Stimulated activated CD4-positive, alpha-beta T cell treated with anti-CD3 and anti-CD28 coated beads, Interleukin-1b, Interleukin-23, amount 100 ng/mL, for 24 hours (primary cell): Measurements from ENCODE around the gene KRTAP10-4.
"Not testable (repeated sequence)": the region's sequence is repeated elsewhere in the genome, so short reads cannot be mapped to it uniquely, and the experiment has no call there.

ENCODE experiments used
- DNase-seq, 4 experiments: peaks; one replicate each; pipeline ENCODE4 v3.0.0-alpha.2; 2020; ENCODE audit warnings: low read depth in 4 of 4, low spot score in 1 of 4

The KRTAP10-4 gene, protein sequence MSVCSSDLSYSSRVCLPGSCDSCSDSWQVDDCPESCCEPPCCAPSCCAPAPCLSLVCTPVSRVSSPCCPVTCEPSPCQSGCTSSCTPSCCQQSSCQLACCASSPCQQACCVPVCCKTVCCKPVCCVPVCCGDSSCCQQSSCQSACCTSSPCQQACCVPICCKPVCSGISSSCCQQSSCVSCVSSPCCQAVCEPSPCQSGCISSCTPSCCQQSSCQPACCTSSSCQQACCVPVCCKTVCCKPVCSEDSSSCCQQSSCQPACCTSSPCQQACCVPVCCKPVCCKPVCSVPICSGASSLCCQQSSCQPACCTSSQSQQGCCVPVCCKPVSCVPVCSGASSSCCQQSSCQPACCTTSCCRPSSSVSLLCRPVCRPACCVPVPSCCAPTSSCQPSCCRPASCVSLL

GRCh38 chr21:44573630-44574456 is at the start of gene KRTAP10-4:
TSS of gene KRTAP10-4 (plus strand) at chr21:44573729. CDS start at chr21:44573759, 30 bp downstream.
- not testable (repeated sequence) for DNase-seq

DNA sequence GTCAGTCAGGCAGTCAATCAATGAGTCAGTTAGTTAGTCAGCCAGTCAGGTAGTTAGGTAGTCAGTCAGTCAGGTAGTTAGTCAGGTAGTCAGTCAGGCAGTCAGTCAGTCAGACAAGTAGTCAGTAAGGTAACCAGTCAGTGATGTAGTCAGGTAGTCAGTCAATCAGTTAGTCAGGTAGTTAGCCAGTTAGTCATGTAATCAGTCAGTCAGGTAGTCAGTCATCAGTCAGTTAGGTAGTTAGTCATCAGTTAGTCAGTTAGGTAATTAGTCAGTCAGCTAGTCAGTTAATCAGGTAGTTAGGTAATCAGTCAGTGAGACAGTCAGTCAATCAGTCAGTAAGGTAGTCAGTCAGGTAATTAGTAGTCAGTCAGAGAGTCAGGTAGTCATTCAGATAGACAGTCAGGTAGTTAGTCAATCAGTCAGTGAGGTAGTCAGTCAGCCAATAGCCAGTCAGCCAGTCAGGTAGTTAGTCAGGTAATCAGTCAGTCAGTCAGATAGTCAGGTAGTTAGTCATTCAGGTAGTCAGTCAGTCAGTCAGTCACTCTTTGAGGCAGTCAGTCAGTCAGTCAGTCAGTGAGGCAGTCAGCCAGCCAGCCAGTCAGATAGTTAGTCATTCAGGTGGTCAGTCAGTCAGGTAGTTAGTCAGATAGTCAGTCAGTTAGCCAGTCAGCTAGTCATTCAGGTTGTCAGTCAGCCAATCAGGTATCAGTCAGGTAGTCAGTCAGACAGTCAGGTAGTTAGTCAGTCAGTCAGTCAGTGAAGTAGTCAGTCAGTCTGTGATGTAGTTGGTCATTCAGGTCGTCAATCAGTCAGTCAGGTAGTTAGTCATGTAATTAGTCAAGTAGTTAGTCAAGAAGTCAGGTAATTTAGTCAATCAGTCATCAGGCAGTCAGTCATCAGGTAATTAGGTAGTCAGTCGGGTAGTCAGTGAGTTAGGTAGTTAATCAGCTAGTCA is 48.8 kb upstream of the KRTAP10-4 start:
- DNase-seq = no peak

DNA sequence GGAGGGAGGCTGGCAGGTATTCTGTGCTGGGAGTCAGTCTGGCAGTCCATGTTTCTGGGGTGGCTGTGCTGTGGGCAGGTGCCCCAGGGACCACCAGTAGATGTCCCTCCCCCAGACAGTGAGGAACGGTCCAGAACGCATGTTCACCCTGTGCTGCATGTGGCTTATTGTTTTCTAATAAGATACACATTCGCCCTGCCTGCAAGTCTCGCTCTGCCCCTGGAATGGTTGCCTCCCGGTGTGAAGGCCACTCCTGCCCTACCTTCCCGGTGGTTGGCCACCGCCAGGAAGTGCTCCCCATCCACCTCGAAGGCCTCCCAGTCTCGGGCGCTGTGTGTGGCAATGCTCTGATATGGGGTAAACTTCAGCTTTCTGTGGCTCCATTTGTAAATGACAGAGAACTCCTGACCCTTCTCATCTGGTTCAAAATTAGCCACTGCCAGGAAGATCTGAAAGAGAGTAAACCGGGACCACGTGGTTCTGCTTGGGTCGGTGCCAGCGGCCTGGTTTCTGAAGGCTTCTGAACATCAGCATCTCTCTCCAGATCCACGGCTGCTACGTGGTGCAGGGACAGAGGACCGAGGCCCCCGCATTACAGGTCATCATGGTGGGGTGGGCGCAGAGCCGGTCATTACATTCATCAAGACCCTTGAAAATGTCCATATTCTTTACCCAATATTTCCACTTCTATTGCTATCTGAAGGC is 48.0 kb upstream of the KRTAP10-4 start:
- DNase-seq = no peak

DNA sequence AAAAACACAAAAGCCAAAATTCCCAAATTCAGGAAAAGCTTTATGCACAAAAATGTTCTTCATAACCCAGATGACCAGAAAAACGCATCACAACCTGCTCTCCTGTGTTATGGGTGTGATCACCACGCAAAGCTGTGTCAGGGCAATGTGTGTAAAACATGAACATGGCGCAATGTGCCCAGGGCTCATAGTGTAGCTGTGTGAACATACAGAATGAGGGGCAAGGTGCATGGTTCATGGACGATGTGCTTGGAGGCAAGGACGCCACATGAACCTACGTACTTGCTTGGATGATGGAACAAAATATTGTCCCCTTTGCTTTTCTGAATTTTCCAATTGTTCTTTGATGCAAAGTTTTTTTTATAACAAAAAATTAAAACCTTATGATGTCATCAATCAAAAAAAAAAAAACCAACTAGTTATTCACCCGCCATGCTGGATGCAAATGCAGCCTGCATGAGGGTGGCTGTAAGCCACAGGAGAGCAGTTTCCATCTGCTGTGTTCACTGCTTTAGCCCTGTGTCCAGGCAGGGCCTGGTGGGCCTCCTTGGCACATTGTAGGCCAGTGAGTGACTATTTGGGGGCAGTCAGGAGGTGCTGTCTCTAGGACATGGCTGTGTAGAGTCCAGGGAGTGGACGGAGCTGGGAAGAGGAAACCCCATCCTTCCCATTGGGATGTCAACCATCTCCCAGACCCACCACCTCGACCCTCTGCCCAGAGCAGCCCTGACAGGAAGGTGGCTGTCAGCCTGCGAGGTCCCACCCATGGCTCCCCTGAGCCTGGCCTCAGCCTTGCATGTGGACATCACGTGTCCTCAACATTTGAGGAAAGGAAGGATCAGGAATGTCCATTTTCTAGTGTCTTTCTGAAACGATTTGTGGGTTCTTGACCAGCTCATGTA is 47.2 kb upstream of the KRTAP10-4 start:
- no peak for DNase-seq

GRCh38 chr21:44527156-44527982 is 46.2 kb upstream of the KRTAP10-4 start:
- DNase-seq = no peak

DNA sequence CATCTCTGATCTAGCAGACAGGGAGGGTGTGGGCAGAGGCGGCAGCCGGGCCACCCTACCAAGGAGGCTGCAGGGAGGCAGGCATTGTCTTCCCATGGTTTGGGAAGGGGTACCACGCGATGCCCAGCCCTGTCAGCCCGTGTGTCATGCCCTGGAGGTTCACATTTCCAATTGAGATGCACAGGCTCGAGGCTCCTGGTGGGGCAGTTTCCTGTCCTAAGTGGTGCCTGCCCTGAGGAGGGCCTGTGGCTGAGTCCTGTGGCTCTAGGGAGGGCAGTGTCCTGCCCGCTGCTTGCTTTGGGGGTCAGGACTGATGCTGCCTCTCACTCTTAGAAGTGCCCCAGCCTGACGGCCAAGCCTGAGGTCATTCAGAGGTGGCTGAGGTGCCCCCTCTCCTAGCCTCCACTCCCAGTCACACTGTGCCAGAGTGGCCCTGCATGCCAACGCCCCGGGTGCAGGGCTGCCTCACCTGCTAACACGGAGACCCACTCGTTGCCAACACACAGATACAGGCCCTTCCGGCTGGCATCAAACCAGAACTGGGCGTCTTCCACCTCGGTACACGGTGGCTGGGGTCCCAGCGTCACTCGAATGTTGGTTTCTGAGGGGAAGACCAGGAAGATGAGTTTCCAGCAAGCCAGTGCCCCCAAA is 45.4 kb upstream of the KRTAP10-4 start:
- DNase-seq = no peak

- DNase-seq = no peak
Measured at GRCh38 chr21:44528634-44528995, 44.9 kb upstream of the KRTAP10-4 start.

DNA sequence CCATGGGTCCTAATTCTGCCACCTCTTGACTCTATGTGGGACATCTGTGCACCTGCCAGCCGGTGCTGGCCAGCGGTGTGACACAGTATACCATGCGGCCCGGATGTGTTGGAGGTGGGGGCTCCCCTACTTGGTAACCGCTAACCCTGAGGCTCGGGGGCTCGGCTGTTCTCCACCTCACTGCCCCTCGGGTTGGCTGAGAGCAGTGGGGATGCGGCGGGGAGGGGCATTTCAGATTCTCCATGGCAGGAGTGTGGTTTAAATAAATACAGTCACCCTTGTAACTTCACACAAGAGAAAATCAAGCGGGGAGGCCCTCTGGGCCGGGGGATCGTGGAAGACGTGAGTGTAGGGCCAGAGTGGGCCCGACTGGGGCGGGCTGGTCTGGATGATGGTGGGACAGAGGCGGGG is 44.5 kb upstream of the KRTAP10-4 start:
- DNase-seq = no peak

- no peak for DNase-seq
Measured at GRCh38 chr21:44529503-44530125, 43.9 kb upstream of the KRTAP10-4 start.

- DNase-seq = no peak
Measured at GRCh38 chr21:44530221-44530902, 43.2 kb upstream of the KRTAP10-4 start.

GRCh38 chr21:44530903-44531605 is 42.5 kb upstream of the KRTAP10-4 start:
- DNase-seq = no peak

DNA sequence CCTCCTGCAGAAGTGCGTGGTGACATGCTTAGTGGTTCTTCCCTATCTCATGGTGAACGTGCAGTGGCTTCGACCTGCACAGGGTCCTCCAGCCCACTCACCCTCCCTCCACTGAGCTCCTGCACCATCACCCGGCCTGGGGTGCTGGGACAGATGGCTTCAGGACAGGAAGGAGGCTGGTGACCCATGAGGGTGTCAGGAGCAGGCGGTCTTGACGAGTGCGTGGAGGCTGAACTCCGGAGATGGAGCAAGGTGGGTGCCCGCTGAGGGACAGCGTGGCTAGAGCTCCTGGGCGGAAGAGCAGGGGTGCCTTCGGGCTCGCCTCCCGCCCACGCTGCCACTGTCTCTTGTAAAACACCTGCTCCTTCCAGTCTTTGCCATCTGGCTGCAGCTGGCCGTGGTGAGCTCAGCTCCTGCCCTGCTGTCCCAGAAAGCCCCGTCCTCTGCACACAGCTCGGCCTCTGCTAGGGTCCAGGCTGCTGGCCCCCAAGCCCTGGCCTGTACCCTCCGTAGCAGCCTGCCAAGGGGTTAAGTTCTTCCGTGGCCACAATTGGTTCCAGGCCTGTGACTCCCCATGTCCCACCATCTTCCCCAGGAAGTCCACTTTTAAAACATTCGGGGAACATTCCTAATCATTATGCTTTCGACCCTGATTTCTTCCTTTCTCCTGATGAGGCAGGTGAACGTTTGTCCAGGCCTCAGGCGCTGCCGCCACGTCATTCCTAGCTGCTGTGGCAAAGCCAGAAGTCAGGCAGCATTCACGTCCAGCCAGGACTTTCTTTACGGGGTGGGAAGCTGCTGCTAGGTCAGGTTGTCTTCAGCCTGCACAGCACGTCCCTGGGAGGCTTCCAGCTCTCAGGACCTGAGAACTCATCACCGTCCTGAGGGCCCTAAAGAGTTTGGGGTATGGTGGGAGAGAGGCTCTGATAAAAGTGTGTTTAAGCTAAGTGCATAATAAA is 41.6 kb upstream of the KRTAP10-4 start:
- no peak for DNase-seq

- DNase-seq = no peak
Measured at GRCh38 chr21:44532712-44533111, 40.8 kb upstream of the KRTAP10-4 start.

- no peak for DNase-seq
Measured at GRCh38 chr21:44533121-44533890, 40.2 kb upstream of the KRTAP10-4 start.
